H54 (cell line): Measurements from ENCODE around the gene FAIM.
"Not testable (repeated sequence)": the region's sequence is repeated elsewhere in the genome, so short reads cannot be mapped to it uniquely, and the experiment has no call there.

Source experiments
- DNase-seq: peaks from one replicate; pipeline ENCODE4 v3.0.0; 2011; ENCODE audit warnings: low spot score, mixed read lengths; ENCODE audit not compliant: insufficient read length
- FAIRE-seq: peaks from 3 replicates; lab custom pipeline; 2011; peaks lifted over from hg19 to GRCh38; lab: Jason Lieb, UNC
- POLR2A ChIP-seq: IDR thresholded peaks from 2 replicates; pipeline ENCODE4 v1.6.1; 2011; ENCODE audit warnings: low read depth, mild to moderate bottlenecking, low read length

FAIM gene, protein sequence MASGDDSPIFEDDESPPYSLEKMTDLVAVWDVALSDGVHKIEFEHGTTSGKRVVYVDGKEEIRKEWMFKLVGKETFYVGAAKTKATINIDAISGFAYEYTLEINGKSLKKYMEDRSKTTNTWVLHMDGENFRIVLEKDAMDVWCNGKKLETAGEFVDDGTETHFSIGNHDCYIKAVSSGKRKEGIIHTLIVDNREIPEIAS

DNA sequence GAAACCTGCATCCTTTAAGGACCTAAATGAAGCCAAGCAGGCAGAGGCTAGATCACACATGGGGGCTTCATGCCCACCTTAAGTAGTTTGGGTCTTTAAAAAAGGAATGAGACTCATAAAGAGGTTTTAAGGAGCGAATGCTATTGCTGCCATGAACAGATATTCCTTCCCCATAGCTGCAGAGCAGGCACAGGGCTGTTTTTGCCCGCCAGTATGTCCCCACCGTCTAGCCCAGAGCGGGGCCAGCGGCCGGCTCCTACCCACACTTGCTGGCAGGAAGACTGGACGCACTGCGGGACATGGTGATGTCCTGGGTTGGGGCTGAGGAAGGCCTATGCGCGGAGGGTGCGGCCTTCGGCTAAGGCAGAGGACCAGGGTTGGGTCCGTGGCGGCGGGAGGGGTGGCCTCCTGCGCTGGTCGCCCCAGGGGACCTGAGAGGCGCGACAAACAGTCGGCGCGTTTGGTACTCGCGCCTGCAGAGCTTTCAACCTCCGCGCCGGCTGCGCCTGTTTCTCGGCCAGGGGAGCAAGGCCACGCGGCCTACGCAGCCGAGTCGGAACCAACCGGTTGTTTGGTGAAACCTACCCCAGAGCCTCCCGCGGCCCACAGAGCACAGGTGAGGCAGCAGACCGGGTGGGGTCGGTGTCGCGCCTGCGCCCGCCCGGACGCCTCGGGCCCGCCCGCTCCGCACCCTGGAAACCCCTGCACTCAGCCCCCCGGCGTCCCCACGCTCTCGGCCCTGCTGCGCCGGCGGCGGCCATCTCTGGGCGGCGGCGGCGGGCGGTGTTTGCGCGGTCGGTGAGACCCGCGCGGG lies at the start of gene FAIM:
Gene FAIM, plus strand, starts transcription at position 450 of the 814 bp plus-strand sequence. CDS start 10,956 bp downstream, outside the sequence.
- peak; percentile 10 for TF ChIP-seq POLR2A
- FAIRE-seq (no peak), DNase-seq (peak; percentile 40)

- no peak for TF ChIP-seq POLR2A
- no peak for DNase-seq
- FAIRE-seq: no peak
These were observed 49.4 kb upstream of the FAIM start for GRCh38 chr3:138559134-138559533.

DNA sequence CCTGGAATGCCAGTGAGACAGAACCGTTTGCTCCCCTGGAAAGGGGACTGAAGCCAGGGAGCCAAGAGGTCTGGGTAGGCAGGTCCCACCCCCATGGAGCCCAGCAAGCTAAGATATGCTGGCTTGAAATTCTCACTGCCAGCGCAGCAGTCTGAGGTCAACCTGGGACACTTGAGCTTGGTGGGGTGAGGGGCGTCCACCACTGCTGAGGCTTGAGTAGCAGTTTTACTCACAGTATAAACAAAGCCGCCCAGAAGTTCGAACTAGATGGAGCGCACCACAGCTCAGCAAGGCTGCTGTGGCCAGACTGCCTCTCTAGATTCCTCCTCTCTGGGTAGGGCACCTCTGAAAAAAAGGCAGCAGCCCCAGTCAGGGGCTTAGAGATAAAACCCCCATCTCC lies 48.1 kb upstream of the FAIM start:
- no peak for DNase-seq
- no peak for FAIRE-seq
- TF ChIP-seq POLR2A: no peak

- not testable (repeated sequence) for DNase-seq, FAIRE-seq
These were observed 45.7 kb upstream of the FAIM start for GRCh38 chr3:138562902-138563301.

- DNase-seq, FAIRE-seq: not testable (repeated sequence)
These were observed 42.3 kb upstream of the FAIM start for GRCh38 chr3:138566293-138566692.

- DNase-seq: no peak
- TF ChIP-seq POLR2A: no peak
- no peak for FAIRE-seq
These were observed 41.2 kb upstream of the FAIM start for GRCh38 chr3:138567403-138567802.

GRCh38 chr3:138569090-138569489 lies 39.5 kb upstream of the FAIM start:
- DNase-seq: peak; percentile 8
- no peak for FAIRE-seq
- no peak for TF ChIP-seq POLR2A

GRCh38 chr3:138569624-138570023 lies 38.9 kb upstream of the FAIM start:
- not testable (repeated sequence) for DNase-seq, FAIRE-seq

GRCh38 chr3:138573138-138573537 lies 35.4 kb upstream of the FAIM start:
- DNase-seq (no peak), FAIRE-seq (no peak)
- TF ChIP-seq POLR2A: no peak

DNA sequence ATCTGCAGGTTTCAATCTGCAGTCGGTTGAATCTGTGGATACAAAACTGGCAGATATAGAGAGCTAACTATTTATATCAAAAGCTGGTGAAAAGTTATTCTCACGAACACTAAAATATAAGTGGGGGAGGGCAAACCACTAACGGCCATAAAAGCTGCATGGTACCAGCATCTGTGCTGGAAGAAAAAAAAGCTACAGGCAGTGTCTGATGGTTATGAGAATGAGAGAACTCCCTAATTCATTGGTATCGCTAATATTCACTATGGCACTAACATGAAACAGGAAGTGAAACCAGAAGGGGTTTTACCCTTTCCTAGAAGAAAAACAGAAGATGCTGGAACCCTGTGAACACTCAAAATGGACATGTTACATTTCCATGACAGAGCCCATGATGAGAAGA lies 30.4 kb upstream of the FAIM start:
- peak; percentile 45 for FAIRE-seq
- no peak for TF ChIP-seq POLR2A
- DNase-seq: no peak

GRCh38 chr3:138578961-138579574 lies 29.5 kb upstream of the FAIM start:
- FAIRE-seq: peak; percentile 50
- TF ChIP-seq POLR2A: no peak
- no peak for DNase-seq

GRCh38 chr3:138587374-138587773 lies 21.2 kb upstream of the FAIM start:
- FAIRE-seq (no peak), DNase-seq (no peak)
- no peak for TF ChIP-seq POLR2A

DNA sequence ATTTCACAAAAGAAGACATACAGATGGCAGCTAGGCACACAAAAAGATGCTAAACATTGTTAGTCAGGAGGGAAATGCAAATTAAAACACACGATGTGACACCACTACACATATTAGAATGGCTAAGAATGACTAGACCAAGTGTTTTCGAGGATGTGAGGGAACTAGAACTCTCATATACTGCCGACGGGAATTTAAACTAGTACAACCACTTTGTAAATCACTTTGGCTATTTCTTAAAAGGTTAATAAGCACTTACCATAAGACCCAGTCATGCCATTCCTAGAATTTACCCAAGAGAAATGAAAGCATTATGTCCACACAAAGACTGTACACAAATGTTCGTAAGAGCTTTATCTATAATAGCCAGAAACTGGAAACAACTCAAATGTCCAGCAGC lies 20.1 kb upstream of the FAIM start:
- no peak for DNase-seq
- FAIRE-seq: peak; percentile 6
- no peak for TF ChIP-seq POLR2A

- FAIRE-seq (no peak), DNase-seq (no peak)
- TF ChIP-seq POLR2A: no peak
These were observed 17.2 kb upstream of the FAIM start for GRCh38 chr3:138591392-138591791.
